HG02798 (cell line): ENCODE results near the gene GPRC5C.
A peak's percentile ranks its signal among the peaks of the same experiment; 100 is the strongest.

Experiments
- ATAC-seq: cut with Tn5 transposase; IDR thresholded peaks from one replicate; pipeline ENCODE4 v1.9.1; 2021; ENCODE audit warnings: mild to moderate bottlenecking; ENCODE audit not compliant: unreplicated experiment, poor library complexity

The GPRC5C gene

GRCh38 chr17:74430706-74431567 lies 951 bp upstream of the GPRC5C start:
- ATAC-seq = peak; percentile 40

- no peak for ATAC-seq
Observed at GRCh38 chr17:74432424-74432690, 469 bp downstream of the GPRC5C start.

GRCh38 chr17:74432766-74433391 lies 991 bp downstream of the GPRC5C start:
- ATAC-seq = no peak

- no peak for ATAC-seq
Observed at GRCh38 chr17:74433421-74434121, 1.7 kb downstream of the GPRC5C start.

GRCh38 chr17:74435775-74436359 lies 4.0 kb downstream of the GPRC5C start:
- no peak for ATAC-seq

GRCh38 chr17:74437702-74438101 lies 5.8 kb downstream of the GPRC5C start:
- no peak for ATAC-seq

- no peak for ATAC-seq
Observed at GRCh38 chr17:74439691-74440567, 8.0 kb downstream of the GPRC5C start.

GRCh38 chr17:74441537-74441936 lies 9.6 kb downstream of the GPRC5C start:
- ATAC-seq = no peak

- ATAC-seq = no peak
Observed at GRCh38 chr17:74442291-74442669, 10.4 kb downstream of the GPRC5C start.

GRCh38 chr17:74442670-74443515 lies 11.0 kb downstream of the GPRC5C start:
- peak; percentile 61 for ATAC-seq

- no peak for ATAC-seq
Observed at GRCh38 chr17:74443516-74444296, 11.8 kb downstream of the GPRC5C start.

- ATAC-seq = no peak
Observed at GRCh38 chr17:74444406-74444805, 12.5 kb downstream of the GPRC5C start.

GRCh38 chr17:74445158-74445557 lies 13.3 kb downstream of the GPRC5C start:
- ATAC-seq = no peak

GRCh38 chr17:74446551-74447500 lies 14.9 kb downstream of the GPRC5C start:
- no peak for ATAC-seq

GRCh38 chr17:74447628-74448159 lies 15.8 kb downstream of the GPRC5C start:
- no peak for ATAC-seq

GRCh38 chr17:74448756-74449155 lies 16.9 kb downstream of the GPRC5C start:
- ATAC-seq = no peak

GRCh38 chr17:74449306-74449705 lies 17.4 kb downstream of the GPRC5C start:
- ATAC-seq = no peak
